ENCODE data around the gene RUNDC1.

Gene RUNDC1

DNA sequence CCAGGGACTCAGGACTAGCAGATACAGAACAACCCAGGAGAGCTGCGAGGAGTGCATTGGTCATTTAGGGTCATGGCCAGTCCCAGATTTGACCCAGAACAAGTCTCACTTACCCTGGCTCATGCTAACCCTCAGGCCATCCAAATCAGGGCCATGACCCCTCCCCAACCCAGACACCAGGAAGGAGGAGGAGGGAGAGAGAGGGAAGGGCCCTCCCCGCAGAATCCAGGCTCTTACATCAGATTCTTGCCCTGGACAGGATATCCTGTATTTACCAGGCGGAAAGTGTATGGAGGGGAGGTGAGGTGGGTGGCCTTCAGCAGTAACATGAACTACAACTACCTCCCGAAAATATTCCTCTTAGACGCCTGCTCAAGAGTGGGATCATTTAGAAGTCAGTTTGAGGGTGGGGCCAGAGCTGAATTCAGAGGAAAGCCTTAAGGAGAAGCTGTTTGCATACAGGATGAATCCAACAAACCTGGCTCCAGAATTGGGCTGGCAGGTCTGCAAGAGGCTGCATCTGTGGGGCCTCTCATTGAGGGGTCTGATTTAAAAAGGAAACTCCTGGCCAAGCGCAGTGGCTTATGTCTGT lies 39.8 kb downstream of the RUNDC1 start:
- TF ChIP-seq, protein P1, sequence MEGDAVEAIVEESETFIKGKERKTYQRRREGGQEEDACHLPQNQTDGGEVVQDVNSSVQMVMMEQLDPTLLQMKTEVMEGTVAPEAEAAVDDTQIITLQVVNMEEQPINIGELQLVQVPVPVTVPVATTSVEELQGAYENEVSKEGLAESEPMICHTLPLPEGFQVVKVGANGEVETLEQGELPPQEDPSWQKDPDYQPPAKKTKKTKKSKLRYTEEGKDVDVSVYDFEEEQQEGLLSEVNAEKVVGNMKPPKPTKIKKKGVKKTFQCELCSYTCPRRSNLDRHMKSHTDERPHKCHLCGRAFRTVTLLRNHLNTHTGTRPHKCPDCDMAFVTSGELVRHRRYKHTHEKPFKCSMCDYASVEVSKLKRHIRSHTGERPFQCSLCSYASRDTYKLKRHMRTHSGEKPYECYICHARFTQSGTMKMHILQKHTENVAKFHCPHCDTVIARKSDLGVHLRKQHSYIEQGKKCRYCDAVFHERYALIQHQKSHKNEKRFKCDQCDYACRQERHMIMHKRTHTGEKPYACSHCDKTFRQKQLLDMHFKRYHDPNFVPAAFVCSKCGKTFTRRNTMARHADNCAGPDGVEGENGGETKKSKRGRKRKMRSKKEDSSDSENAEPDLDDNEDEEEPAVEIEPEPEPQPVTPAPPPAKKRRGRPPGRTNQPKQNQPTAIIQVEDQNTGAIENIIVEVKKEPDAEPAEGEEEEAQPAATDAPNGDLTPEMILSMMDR (IDR thresholded peaks at IDR 0.05; ENCODE audit: unreplicated experiment in 3 of 3): no peak
- Mint-ChIP-seq H3K4me1 (peaks cover 32% of the 10 kb centered on the region), H3K27me3 (ENCODE audit: low read depth) (no peaks in the 10 kb centered on the region), H3K4me3 (peak overlapping the region; percentile 93 to 95 (median 95)), H3K36me3 (ENCODE audit: low read depth) (peaks cover 20% of the 10 kb centered on the region), H3K9me3 (no peaks in the 10 kb centered on the region), H3K27ac (peak overlapping the region; percentile 74 to 91 (median 86))

DNA sequence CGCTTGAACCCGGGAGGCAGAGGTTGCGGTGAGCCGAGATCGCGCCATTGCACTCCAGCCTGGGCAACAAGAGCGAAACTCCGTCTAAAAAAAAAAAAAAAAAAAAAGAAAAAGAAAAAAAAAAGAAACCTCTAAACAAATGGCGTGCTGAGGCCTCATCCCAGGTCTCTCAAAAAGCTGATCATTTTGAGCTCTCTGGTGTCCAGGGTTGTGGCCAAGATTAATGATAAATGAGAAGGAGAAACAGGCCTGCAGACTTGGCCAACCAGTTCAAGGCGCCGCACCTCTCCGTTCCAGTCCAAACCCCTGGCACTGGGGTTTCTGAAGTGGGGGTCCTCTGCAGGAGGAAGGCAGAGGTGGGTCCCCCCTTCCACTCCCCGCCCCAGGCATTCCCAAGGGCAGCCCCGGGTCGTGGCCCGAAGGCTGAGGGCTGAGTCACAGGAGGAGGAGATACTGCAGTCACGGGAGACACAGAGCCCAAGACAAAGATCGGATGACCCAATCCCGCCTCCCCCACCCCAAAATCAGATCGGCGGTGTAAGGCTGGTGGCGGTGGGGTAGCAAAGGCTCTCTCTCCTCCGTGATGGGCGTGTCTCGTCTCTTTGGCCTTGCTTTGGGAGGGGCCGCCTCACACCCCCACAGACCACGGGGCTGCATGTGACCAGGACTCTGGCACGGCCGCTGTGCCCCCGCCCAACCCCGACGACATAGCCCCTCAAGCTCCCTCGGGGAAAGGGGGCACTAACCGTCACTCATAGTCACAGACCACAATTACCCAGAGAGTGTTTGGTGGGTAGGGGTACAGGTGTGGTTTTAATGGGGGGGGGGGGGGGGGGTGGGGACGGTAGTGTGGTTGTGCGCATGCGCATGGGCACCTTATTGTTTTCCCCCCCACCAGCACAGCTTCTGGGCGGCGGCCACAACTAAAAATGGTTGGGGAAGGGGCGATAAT lies 40.7 kb downstream of the RUNDC1 start:
- Mint-ChIP-seq H3K4me1 (peaks cover 30% of the 10 kb centered on the region), H3K4me3 (peak overlapping the region; percentile 93 to 95 (median 95)), H3K27me3 (ENCODE audit: low read depth) (no peaks in the 10 kb centered on the region), H3K36me3 (ENCODE audit: low read depth) (peaks cover 10% of the 10 kb centered on the region), H3K27ac (peak overlapping the region; percentile 79 to 91 (median 86)), H3K9me3 (no peaks in the 10 kb centered on the region)
- TF ChIP-seq, protein P1 (IDR thresholded peaks at IDR 0.05; ENCODE audit: unreplicated experiment in 3 of 3): no peak

DNA sequence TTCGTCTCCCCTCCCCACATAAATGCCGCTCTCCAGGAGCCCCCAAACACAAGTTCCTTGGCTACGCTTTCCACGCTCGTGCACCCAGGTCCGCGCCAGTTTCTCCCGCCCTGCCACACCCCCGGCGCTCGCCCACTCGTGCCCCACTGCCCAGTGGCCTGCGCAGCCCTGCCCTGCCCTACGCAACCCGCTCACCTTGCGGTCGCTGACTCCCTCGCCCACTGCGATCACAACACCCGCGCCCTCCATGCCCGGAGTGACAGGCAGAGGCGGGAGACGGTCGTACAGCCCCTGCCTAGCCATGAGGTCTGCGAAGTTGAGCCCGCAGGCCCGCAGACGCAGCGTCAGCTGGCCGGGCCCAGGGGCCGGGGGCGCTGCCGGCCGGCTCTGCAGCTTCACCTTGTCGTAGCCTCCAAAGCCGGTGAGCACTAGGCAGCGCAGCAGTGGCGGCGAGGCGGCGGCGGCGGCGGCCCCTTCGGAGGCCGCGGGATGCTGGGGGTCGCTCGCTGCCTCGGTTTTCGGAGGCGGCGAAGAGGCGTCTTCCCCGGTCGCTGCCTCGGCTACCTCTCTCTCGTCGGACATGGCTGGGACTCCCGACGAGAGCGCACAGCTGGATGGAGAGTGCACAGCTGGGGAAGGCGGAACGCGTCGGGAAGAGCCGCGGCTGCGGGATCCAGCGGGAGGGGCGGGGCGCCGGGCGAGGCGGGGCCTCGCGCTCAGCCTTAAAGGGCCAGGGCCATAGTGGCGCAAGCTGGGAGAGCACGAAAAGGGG lies 41.6 kb downstream of the RUNDC1 start, which contains the start of gene VAT1:
TSS of gene VAT1 (minus strand) at position 645 of the 772 bp plus-strand sequence. CDS start at position 582, 63 bp downstream.
- H3K27me3 Mint-ChIP-seq (ENCODE audit: low read depth): no peaks in the 10 kb centered on the region
- peak within 1 kb of the TSS; percentile 93 to 95 (median 95) for H3K4me3 Mint-ChIP-seq
- peaks cover 35% of the 10 kb centered on the region for H3K4me1 Mint-ChIP-seq
- H3K27ac Mint-ChIP-seq: peak within 1 kb of the TSS; percentile 79 to 91 (median 86)
- TF ChIP-seq, protein P1 (IDR thresholded peaks at IDR 0.05; ENCODE audit: unreplicated experiment in 3 of 3): no peak
- H3K36me3 Mint-ChIP-seq (ENCODE audit: low read depth): peaks cover 9% of the 10 kb centered on the region
- H3K9me3 Mint-ChIP-seq: no peaks in the 10 kb centered on the region

DNA sequence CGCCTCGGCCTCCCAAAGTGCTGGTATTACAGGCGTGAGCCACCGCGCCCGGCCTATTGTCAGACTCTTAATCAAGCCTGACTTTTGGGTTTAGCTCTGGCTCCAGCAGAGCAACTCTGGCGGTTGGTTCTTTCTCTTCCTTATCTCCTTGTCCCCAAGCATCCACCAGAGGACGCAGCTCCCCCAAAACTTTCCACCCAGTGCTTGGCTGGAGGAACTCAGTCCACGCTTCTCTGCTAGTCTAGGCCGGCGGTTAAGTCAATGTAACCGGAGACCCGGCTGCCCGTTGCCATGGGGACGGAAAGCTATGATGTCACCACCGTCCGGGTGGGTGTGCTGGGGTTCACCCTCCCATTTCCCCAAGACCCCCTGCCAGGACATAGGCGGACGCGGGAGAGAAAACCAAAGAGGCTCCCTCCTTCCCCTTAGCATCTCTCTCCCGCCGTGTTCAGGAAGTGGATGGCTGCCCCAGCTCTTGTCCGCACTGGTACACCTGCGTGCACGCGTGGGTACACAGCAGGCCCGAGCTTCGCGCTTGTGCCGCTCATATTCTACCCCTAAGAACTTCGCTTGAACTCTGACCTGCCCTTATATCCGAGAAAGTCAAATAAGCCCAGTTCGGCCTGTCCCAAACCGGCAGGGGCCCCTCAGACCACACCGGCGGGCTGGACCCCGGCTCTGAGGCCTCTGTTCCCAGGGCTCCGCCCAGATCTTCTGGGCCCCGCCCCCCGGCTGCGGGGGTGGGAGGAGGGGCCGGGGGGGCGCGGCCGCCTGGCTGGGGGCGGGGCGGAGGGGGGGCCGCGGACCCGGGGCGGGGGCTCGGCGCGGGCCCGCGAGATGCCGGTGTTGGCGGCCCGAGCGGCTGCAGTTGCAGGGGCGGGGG lies 44.3 kb downstream of the RUNDC1 start, which contains the start of gene RND2:
TSS of gene RND2 (plus strand) at position 825 of the 883 bp plus-strand sequence. CDS start 117 bp downstream, outside the sequence.
- TF ChIP-seq, protein P1 (IDR thresholded peaks at IDR 0.05; ENCODE audit: unreplicated experiment in 3 of 3): peak; percentile 61 to 75 (median 71)
- Mint-ChIP-seq H3K4me1 (peaks cover 35% of the 10 kb centered on the region), H3K4me3 (peak within 1 kb of the TSS; percentile 93 to 94 (median 94)), H3K27me3 (ENCODE audit: low read depth) (no peaks in the 10 kb centered on the region), H3K9me3 (no peaks in the 10 kb centered on the region), H3K27ac (peak within 1 kb of the TSS; percentile 90 to 94 (median 91)), H3K36me3 (ENCODE audit: low read depth) (no peaks in the 10 kb centered on the region)

DNA sequence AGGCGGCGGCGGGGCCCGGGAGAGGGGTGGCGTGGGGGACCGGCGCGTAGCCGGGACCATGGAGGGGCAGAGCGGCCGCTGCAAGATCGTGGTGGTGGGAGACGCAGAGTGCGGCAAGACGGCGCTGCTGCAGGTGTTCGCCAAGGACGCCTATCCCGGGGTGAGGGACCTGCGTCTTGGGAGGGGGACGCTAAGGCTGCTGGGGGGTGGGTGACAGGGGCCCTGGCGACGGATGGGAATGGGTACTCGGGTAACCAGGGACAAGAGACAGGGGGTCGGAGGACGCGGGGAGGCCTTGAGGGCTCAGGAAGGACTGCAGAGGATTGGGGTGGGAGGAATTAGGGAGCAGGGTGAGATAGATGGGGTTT lies 44.9 kb downstream of the RUNDC1 start:
- peak overlapping the region; percentile 93 to 94 (median 94) for H3K4me3 Mint-ChIP-seq
- no peaks in the 10 kb centered on the region for H3K27me3 Mint-ChIP-seq (ENCODE audit: low read depth)
- TF ChIP-seq, protein P1 (IDR thresholded peaks at IDR 0.05; ENCODE audit: unreplicated experiment in 3 of 3): no peak
- H3K27ac Mint-ChIP-seq: peak overlapping the region; percentile 59 to 91 (median 89)
- no peaks in the 10 kb centered on the region for H3K36me3 Mint-ChIP-seq (ENCODE audit: low read depth)
- peaks cover 33% of the 10 kb centered on the region for H3K4me1 Mint-ChIP-seq
- H3K9me3 Mint-ChIP-seq: no peaks in the 10 kb centered on the region

Data from nephron (organoid).